Dendritic cell treated with granulocyte-macrophage colony-stimulating factor and Interleukin-4, amounts not matched to agents 40 ng/mL and 50 ng/mL, for 4 days (primary cell): ENCODE measurements around the gene WWC1.

Experiments
- H3K27ac Mint-ChIP-seq: one replicate; pipeline ENCODE4 v1.8.0; 2022; ENCODE audit warnings: mild to moderate bottlenecking, mixed read lengths
- H3K27me3 Mint-ChIP-seq: one replicate; pipeline ENCODE4 v1.8.0; 2022; ENCODE audit warnings: mild to moderate bottlenecking, mixed read lengths
- H3K36me3 Mint-ChIP-seq: one replicate; pipeline ENCODE4 v1.8.0; 2022; ENCODE audit warnings: low read depth, mixed read lengths
- H3K4me1 Mint-ChIP-seq: one replicate; pipeline ENCODE4 v1.8.0; 2022; ENCODE audit warnings: low read depth, mixed read lengths
- H3K4me3 Mint-ChIP-seq: one replicate; pipeline ENCODE4 v1.8.0; 2022; ENCODE audit warnings: mild to moderate bottlenecking, moderate library complexity, mixed read lengths
- H3K9me3 Mint-ChIP-seq: one replicate; pipeline ENCODE4 v1.8.0; 2022; ENCODE audit warnings: mixed read lengths
- intact Hi-C: fragments of 100-400 bp; cut with micrococcal nuclease; formaldehyde crosslinking; loops from one replicate; pipeline ENCODE4 v1.15.0; 2022

WWC1 gene

DNA sequence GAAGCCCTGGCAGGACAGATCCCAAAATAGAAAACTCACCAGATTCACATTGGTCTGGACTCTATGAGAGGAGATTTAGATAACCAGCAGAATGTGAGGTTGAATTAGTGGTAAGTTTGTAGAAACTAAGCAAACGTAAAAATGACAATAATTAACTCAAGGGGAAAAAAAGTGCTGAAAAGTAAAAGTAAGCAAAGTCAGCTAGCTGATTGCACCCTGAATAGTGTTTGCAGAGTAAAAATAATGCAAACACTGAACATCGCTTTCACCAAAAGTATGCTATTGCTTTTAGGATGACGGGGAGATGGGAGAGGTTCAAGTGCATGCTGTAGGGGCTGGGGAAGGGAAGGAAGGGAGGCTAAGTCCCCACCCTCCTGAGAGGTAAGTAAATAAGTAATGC lies 102.3 kb downstream of the WWC1 start:
- no peaks in the 10 kb centered on the region for H3K36me3 Mint-ChIP-seq
- intact Hi-C loops, result no loop called here

GRCh38 chr5:168400429-168401220 lies 109.2 kb downstream of the WWC1 start:
- Mint-ChIP-seq H3K4me1 (no peaks in the 10 kb centered on the region), H3K9me3 (no peaks in the 10 kb centered on the region)

More for the DNA sequence above, 102.3 kb downstream of the WWC1 start:
- no peak overlapping the region for H3K27ac Mint-ChIP-seq
- no peak overlapping the region for H3K4me3 Mint-ChIP-seq
- peaks cover 18% of the 10 kb centered on the region for H3K9me3 Mint-ChIP-seq
- H3K4me1 Mint-ChIP-seq, result no peaks in the 10 kb centered on the region
- H3K27me3 Mint-ChIP-seq, result no peaks in the 10 kb centered on the region

DNA sequence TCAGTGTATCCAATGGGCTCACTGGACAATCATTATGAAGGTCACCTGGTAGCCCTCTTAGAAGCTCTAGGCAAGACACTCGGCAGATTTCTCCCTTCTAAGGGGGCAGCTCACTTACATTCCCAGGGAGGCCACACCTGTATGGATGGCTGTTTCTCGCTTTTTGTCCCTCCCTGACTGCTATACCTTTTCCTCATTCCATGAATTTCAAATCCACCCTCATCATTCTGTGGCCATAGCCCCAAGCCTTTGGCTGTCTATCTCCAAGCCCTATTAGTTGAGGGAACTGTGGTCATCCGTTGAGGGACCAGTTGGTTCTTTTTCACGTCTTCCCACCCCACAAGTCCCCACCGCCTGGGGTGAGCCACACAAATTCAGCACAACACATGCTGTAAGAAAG lies 109.8 kb downstream of the WWC1 start:
- no peak overlapping the region for H3K27ac Mint-ChIP-seq
- H3K4me3 Mint-ChIP-seq, result no peak overlapping the region
- H3K4me1 Mint-ChIP-seq, result no peaks in the 10 kb centered on the region
- H3K36me3 Mint-ChIP-seq, result no peaks in the 10 kb centered on the region
- H3K27me3 Mint-ChIP-seq, result no peaks in the 10 kb centered on the region
- no peaks in the 10 kb centered on the region for H3K9me3 Mint-ChIP-seq
- intact Hi-C loops, result no loop called here

More at GRCh38 chr5:168400429-168401220, 109.2 kb downstream of the WWC1 start:
- Mint-ChIP-seq H3K36me3 (no peaks in the 10 kb centered on the region), H3K4me3 (no peak overlapping the region), H3K27ac (no peak overlapping the region), H3K27me3 (no peaks in the 10 kb centered on the region)
- intact Hi-C loops, result no loop called here

DNA sequence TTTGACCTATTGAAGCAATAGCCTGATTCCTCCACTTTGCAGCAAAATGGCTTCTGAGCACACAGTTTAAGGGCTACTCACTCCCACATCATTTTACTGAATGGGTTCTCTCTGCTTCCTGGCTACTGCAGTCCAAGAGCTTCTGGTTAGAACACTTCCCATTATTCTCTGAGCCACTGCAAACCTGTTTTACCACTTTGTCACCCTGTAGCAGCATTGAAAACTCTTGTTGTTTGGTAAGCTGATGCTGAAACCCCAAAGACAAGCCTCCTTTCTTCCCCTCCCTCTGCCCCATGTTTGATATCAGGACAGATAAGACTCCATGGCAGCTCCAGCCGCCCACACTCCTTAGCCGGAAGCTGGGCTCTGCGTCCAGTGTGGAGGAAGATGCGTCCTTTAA lies 110.4 kb downstream of the WWC1 start:
- Mint-ChIP-seq H3K36me3 (no peaks in the 10 kb centered on the region), H3K4me3 (no peak overlapping the region), H3K9me3 (no peaks in the 10 kb centered on the region), H3K27ac (no peak overlapping the region), H3K4me1 (no peaks in the 10 kb centered on the region), H3K27me3 (no peaks in the 10 kb centered on the region)
- intact Hi-C loops, result no loop called here

DNA sequence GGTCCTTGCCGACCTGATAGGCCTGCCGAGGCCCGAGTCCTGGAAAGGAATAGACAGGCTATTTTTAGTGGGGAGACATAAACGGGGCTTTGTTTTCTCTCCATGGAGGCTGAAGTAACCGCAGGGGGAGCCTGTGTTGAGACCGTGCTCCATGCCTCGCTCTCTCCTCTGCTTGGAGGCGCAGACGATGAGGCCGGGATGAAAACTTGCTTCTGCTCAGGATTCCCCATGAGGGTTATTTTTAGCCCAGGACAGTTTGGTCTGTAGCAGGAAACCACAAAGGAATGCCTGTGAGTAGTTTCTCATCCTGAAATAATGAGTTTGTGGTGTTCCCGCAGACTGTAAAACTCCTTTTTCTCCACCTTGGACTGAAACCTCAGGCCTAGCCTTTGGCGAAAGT lies 112.9 kb downstream of the WWC1 start:
- no peak overlapping the region for H3K27ac Mint-ChIP-seq
- H3K4me3 Mint-ChIP-seq, result no peak overlapping the region
- H3K36me3 Mint-ChIP-seq, result no peaks in the 10 kb centered on the region
- no peaks in the 10 kb centered on the region for H3K27me3 Mint-ChIP-seq
- intact Hi-C loops, result no loop called here
- H3K9me3 Mint-ChIP-seq, result no peaks in the 10 kb centered on the region
- peaks cover 2% of the 10 kb centered on the region for H3K4me1 Mint-ChIP-seq

GRCh38 chr5:168407211-168407610 lies 115.8 kb downstream of the WWC1 start:
- Mint-ChIP-seq H3K36me3 (no peaks in the 10 kb centered on the region), H3K4me1 (peaks cover 7% of the 10 kb centered on the region), H3K4me3 (no peak overlapping the region), H3K27me3 (no peaks in the 10 kb centered on the region), H3K27ac (no peak overlapping the region), H3K9me3 (no peaks in the 10 kb centered on the region)
- intact Hi-C loops, result no loop called here

DNA sequence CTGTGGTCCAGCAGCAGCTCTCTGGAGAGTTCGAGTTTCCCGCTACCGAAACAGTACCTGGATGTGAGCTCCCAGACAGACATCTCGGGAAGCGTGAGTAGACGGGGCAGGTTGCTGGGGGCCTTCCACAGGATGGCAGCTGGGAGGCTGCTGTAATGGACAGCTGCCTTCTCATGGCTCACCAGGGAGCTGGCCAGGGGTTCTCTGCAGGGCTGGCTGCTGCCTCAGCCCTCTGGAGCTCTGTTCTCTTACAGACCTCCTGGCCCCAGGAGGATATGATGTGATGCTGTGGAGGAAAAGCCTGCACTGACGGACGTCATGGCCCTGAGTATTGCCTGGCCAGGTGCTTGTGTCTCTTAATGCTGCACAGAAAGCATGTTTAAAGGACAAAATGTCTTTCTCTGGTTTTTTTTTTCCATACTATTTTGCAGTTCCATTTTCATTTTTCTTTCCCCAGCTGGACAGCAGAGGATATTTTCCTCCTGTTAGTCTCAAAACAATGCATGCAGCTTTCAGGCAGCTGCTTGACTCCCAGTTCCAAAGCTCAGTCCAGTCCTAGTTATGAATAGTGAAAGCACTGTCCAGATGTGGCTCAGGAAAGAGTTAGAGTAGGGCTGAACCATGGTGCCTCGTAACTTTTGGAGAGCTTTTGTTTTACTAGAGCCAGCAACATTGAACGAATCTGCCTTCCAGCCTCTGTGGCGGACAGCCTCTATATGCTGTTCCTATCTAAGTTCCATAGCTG lies 117.3 kb downstream of the WWC1 start:
- intact Hi-C loops, result no loop called here
- no peaks in the 10 kb centered on the region for H3K27me3 Mint-ChIP-seq
- H3K27ac Mint-ChIP-seq, result no peak overlapping the region
- H3K4me3 Mint-ChIP-seq, result no peak overlapping the region
- no peaks in the 10 kb centered on the region for H3K36me3 Mint-ChIP-seq
- peaks cover 7% of the 10 kb centered on the region for H3K4me1 Mint-ChIP-seq
- no peaks in the 10 kb centered on the region for H3K9me3 Mint-ChIP-seq

DNA sequence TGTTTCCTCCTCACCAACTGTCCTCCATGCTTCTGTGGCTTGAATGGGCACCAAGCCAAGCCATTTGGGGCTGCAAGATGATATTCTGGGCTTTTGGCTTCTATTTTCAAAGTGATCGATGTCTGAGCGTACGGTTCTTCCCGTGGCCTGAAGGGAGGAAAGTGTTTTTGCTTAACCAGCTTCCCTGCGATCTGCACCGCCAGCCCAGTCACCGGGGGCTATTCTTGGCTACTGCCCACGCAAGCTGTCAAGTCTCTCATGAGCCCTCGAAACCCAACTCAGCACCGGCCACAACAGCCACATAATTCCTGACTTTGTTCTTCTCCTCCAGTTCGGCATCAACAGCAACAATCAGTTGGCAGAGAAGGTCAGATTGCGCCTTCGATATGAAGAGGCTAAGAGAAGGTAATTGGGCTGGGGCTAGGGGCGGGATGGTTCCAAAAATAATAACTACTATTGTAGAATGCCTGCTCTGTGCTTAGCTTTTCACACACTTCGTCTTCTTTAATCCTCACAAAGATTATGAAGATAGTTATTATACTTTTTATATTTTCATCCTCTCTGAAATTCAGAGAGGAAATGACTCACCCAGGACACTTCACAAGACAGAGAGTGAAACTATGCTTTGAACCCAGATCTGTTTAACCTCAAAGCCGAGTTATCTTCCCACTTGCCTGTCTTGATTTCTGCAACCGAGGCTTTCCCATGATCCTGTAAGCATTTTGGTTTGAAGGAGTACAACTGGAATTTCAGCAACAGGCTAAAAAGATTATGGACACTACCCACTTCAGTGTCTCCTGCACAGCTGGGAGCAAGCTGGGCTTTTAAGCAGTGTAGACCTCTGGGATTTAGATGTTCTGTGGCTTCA lies 118.4 kb downstream of the WWC1 start:
- no peaks in the 10 kb centered on the region for H3K9me3 Mint-ChIP-seq

GRCh38 chr5:168411871-168412270 lies 120.4 kb downstream of the WWC1 start:
- intact Hi-C loops, result no loop called here
- Mint-ChIP-seq H3K36me3 (no peaks in the 10 kb centered on the region), H3K27me3 (no peaks in the 10 kb centered on the region), H3K4me3 (no peak overlapping the region), H3K27ac (no peak overlapping the region), H3K9me3 (no peaks in the 10 kb centered on the region), H3K4me1 (peaks cover 7% of the 10 kb centered on the region)

More for the DNA sequence above, 118.4 kb downstream of the WWC1 start:
- no peak overlapping the region for H3K4me3 Mint-ChIP-seq
- H3K27me3 Mint-ChIP-seq, result no peaks in the 10 kb centered on the region
- intact Hi-C loops, result no loop called here
- H3K4me1 Mint-ChIP-seq, result peaks cover 7% of the 10 kb centered on the region
- H3K27ac Mint-ChIP-seq, result no peak overlapping the region
- H3K36me3 Mint-ChIP-seq, result no peaks in the 10 kb centered on the region

DNA sequence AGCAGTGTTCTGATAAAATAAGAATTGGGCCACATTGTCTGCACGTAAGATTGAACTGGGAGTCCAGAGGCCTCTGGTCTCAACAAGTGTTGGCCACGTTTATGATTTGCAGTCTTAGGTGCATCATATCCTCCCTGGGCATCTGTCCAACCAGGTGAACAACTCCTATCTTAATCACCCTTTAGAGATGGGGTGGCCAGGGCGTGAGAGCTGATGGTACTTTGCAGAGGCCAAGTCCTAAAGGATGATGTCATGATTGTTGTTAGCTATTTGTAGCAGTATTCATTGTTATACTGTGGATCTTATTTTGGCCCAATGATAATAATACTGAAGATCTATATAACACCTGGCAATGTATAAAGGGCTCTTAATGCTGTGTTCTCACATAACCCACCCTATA lies 121.6 kb downstream of the WWC1 start:
- Mint-ChIP-seq H3K4me3 (no peak overlapping the region), H3K4me1 (peaks cover 7% of the 10 kb centered on the region), H3K27ac (no peak overlapping the region), H3K9me3 (no peaks in the 10 kb centered on the region), H3K27me3 (no peaks in the 10 kb centered on the region), H3K36me3 (no peaks in the 10 kb centered on the region)
- intact Hi-C loops, result no loop called here

DNA sequence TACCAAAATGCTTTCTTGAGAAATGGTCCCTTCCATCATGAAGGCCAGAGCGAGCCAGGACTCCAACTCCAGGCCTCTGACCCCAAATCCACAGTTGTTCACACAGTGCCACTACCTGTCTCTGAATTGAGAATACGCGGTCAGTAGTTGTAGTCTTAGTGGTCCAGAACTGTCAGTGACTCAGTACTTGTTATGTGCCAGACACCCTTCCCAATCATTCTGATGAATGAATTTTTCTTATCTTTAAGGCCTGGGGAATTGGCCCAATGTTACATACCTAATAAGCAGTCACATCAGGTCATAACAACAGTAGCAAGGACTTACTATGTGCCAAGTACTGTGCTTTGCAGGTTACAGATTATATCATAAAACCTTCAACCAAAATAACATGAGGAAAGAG lies 122.2 kb downstream of the WWC1 start:
- Mint-ChIP-seq H3K4me3 (no peak overlapping the region), H3K27me3 (no peaks in the 10 kb centered on the region), H3K27ac (no peak overlapping the region), H3K4me1 (peaks cover 7% of the 10 kb centered on the region), H3K36me3 (no peaks in the 10 kb centered on the region), H3K9me3 (no peaks in the 10 kb centered on the region)
- intact Hi-C loops, result no loop called here

- Mint-ChIP-seq H3K4me1 (no peaks in the 10 kb centered on the region), H3K4me3 (no peak overlapping the region), H3K27ac (no peak overlapping the region), H3K27me3 (no peaks in the 10 kb centered on the region), H3K36me3 (no peaks in the 10 kb centered on the region), H3K9me3 (no peaks in the 10 kb centered on the region)
- intact Hi-C loops, result no loop called here
Measured at GRCh38 chr5:168415401-168415800, 124.0 kb downstream of the WWC1 start.

- Mint-ChIP-seq H3K27ac (no peak overlapping the region), H3K27me3 (no peaks in the 10 kb centered on the region), H3K9me3 (no peaks in the 10 kb centered on the region)
Measured at GRCh38 chr5:168415971-168416370, 124.5 kb downstream of the WWC1 start.

More at GRCh38 chr5:168415971-168416370, 124.5 kb downstream of the WWC1 start:
- Mint-ChIP-seq H3K4me1 (no peaks in the 10 kb centered on the region), H3K4me3 (no peak overlapping the region), H3K36me3 (no peaks in the 10 kb centered on the region)
- intact Hi-C loops, result no loop called here
